PC-3 (cell line): ENCODE measurements around the gene BEND5.

ENCODE experiments used
- EZH2phosphoT487 ChIP-seq: fragments of 300-600 bp; sonication (generic); IDR thresholded peaks from 2 replicates; pipeline ENCODE4 v1.6.1; 2018; ENCODE audit warnings: mild to moderate bottlenecking, antibody characterized with exemption, low read length, borderline replicate concordance
- TF ChIP-seq, protein P1 (sequence below): fragments of 300-600 bp; sonication (generic); conservative IDR thresholded peaks from 2 replicates; pipeline ENCODE4 v1.5.1; 2017; ENCODE audit warnings: antibody characterized with exemption, low read depth, mild to moderate bottlenecking, low read length

DNA sequence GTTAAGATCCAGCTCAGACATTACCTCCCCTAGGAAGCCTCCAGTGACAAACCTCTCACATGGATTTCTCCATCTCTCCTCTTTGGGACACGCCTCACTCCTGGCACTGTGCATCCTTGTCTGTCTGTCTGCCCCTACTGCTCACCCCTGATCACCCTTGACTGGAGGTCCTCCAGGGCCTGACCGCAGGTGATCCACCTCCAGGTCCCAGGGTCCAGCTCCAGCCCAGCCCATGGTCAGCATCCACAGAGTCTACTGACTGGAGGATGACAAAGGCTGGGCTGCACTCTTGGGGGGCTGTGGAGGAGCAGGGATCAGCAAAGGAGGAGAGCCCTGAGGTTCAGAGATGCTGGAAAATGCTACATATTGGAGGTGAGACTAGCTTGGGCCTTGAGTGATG, 65.8 kb downstream of the BEND5 start:
- TF ChIP-seq, protein P1, sequence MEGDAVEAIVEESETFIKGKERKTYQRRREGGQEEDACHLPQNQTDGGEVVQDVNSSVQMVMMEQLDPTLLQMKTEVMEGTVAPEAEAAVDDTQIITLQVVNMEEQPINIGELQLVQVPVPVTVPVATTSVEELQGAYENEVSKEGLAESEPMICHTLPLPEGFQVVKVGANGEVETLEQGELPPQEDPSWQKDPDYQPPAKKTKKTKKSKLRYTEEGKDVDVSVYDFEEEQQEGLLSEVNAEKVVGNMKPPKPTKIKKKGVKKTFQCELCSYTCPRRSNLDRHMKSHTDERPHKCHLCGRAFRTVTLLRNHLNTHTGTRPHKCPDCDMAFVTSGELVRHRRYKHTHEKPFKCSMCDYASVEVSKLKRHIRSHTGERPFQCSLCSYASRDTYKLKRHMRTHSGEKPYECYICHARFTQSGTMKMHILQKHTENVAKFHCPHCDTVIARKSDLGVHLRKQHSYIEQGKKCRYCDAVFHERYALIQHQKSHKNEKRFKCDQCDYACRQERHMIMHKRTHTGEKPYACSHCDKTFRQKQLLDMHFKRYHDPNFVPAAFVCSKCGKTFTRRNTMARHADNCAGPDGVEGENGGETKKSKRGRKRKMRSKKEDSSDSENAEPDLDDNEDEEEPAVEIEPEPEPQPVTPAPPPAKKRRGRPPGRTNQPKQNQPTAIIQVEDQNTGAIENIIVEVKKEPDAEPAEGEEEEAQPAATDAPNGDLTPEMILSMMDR = no peak
- no peak for TF ChIP-seq EZH2phosphoT487
